ENCODE measurements around the gene SPATA4.

GRCh38 chr4:176191974-176192373 lies 3.4 kb downstream of the SPATA4 start:
- TF ChIP-seq, protein P1, sequence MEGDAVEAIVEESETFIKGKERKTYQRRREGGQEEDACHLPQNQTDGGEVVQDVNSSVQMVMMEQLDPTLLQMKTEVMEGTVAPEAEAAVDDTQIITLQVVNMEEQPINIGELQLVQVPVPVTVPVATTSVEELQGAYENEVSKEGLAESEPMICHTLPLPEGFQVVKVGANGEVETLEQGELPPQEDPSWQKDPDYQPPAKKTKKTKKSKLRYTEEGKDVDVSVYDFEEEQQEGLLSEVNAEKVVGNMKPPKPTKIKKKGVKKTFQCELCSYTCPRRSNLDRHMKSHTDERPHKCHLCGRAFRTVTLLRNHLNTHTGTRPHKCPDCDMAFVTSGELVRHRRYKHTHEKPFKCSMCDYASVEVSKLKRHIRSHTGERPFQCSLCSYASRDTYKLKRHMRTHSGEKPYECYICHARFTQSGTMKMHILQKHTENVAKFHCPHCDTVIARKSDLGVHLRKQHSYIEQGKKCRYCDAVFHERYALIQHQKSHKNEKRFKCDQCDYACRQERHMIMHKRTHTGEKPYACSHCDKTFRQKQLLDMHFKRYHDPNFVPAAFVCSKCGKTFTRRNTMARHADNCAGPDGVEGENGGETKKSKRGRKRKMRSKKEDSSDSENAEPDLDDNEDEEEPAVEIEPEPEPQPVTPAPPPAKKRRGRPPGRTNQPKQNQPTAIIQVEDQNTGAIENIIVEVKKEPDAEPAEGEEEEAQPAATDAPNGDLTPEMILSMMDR (IDR thresholded peaks at IDR 0.05; ENCODE audit: low read depth, low read length): no peak
- TF ChIP-seq POLR2A (IDR thresholded peaks at IDR 0.05; ENCODE audit: extremely low read depth, insufficient read length): no peak
- TF ChIP-seq MYC (IDR thresholded peaks at IDR 0.05; ENCODE audit: low read depth, low read length): no peak

All from NB4 (cell line).